HepG2 (cell line): ENCODE measurements around the gene GOT1. TPM values are rescaled to one million over a fixed set of nuclear protein-coding genes. Genes with fewer than 3 reads are reported as not detected.

Experiments used
- ARID2 ChIP-seq: sonication (generic); formaldehyde crosslinking; IDR thresholded peaks from 2 replicates; pipeline ENCODE4 v1.8.1; 2022; ENCODE audit warnings: mild to moderate bottlenecking, missing genetic modification reagents, borderline replicate concordance
- ASH2L ChIP-seq: fragments of 300-600, 200-600 bp; sonication (generic); IDR thresholded peaks from 2 replicates; pipeline ENCODE4 v1.7.0; 2017; ENCODE audit warnings: low read depth, mild to moderate bottlenecking, moderate library complexity, mixed read lengths, low read length; ENCODE audit not compliant: insufficient read length
- CREBL2 ChIP-seq: sonication (generic); formaldehyde crosslinking; IDR thresholded peaks from 2 replicates; pipeline ENCODE4 v1.8.1; 2023; ENCODE audit warnings: missing genetic modification reagents, mild to moderate bottlenecking, borderline replicate concordance
- DBP ChIP-seq: sonication (generic); formaldehyde crosslinking; IDR thresholded peaks from 2 replicates; pipeline ENCODE4 v1.4.0; 2020; ENCODE audit warnings: missing genetic modification reagents; ENCODE audit errors: not compliant biosample characterization
- FOXJ3 ChIP-seq: sonication (generic); formaldehyde crosslinking; IDR thresholded peaks from 2 replicates; pipeline ENCODE4 v1.4.0; 2020; ENCODE audit warnings: missing genetic modification reagents, mild to moderate bottlenecking, borderline replicate concordance
- FOXP1 ChIP-seq, 2 experiments: fragments of 450-650 bp in 1 of 2; IDR thresholded peaks; 2 replicates each; pipeline ENCODE4 v1.6.1; 2017 to 2018; ENCODE audit warnings: antibody characterized with exemption in 1 of 2
- KLF16 ChIP-seq, 2 experiments: sonication (generic) in 1 of 2; formaldehyde crosslinking in 1 of 2; IDR thresholded peaks; 2 replicates each; pipeline versions ENCODE4 v1.6.1 to v1.8.0; 2016 to 2023; ENCODE audit warnings: missing genetic modification reagents in 2 of 2, missing compliant biosample characterization in 1 of 2
- MBNL3 ChIP-seq: fragments of 250-450 bp; sonication (Bioruptor Pico); conservative IDR thresholded peaks from 2 replicates; pipeline ENCODE4 v1.8.0; 2022; ENCODE audit warnings: mild to moderate bottlenecking, inconsistent platforms
- MED13 ChIP-seq: sonication (generic); formaldehyde crosslinking; IDR thresholded peaks from 2 replicates; pipeline ENCODE4 v1.5.0; 2020; ENCODE audit warnings: missing genetic modification reagents
- MTERF4 ChIP-seq: sonication (generic); formaldehyde crosslinking; IDR thresholded peaks from 2 replicates; pipeline ENCODE4 v1.8.0; 2023; ENCODE audit warnings: mild to moderate bottlenecking, missing genetic modification reagents
- NR1H2 ChIP-seq: sonication (generic); formaldehyde crosslinking; IDR thresholded peaks from 2 replicates; pipeline ENCODE4 v1.8.1; 2022; ENCODE audit warnings: low read depth, missing genetic modification reagents, borderline replicate concordance
- NR2F1 ChIP-seq, 2 experiments: fragments of 450-650 bp in 1 of 2; formaldehyde crosslinking in 1 of 2; IDR thresholded peaks; 2 replicates each; pipeline versions ENCODE4 v1.5.0 to v1.6.1; 2016 to 2020; ENCODE audit warnings: mild to moderate bottlenecking in 1 of 2, missing compliant biosample characterization in 1 of 2, missing genetic modification reagents in 1 of 2, moderate library complexity in 1 of 2
- PHB2 ChIP-seq: fragments of 450-650 bp; IDR thresholded peaks from 2 replicates; pipeline ENCODE4 v1.6.1; 2018; ENCODE audit not compliant: partially characterized antibody
- SMAD1 ChIP-seq: sonication (generic); formaldehyde crosslinking; IDR thresholded peaks from 2 replicates; pipeline ENCODE4 v1.4.0; 2020; ENCODE audit warnings: missing genetic modification reagents, low read depth, mild to moderate bottlenecking, borderline replicate concordance
- SP4 ChIP-seq: sonication (generic); formaldehyde crosslinking; IDR thresholded peaks from 2 replicates; pipeline ENCODE4 v1.8.1; 2023; ENCODE audit warnings: mild to moderate bottlenecking, missing genetic modification reagents
- SRY ChIP-seq: sonication (generic); formaldehyde crosslinking; IDR thresholded peaks from 2 replicates; pipeline ENCODE4 v1.8.0; 2022; ENCODE audit warnings: mild to moderate bottlenecking, missing genetic modification reagents
- THRA ChIP-seq: sonication (generic); formaldehyde crosslinking; IDR thresholded peaks from 2 replicates; pipeline ENCODE4 v1.4.0; 2020; ENCODE audit warnings: missing genetic modification reagents, borderline replicate concordance
- ZKSCAN8 ChIP-seq: IDR thresholded peaks from 2 replicates; pipeline ENCODE4 v1.6.1; 2016; ENCODE audit warnings: borderline replicate concordance, missing genetic modification reagents, missing compliant biosample characterization
- ZNF138 ChIP-seq: sonication (generic); formaldehyde crosslinking; IDR thresholded peaks from 2 replicates; pipeline ENCODE4 v1.5.0; 2020; ENCODE audit warnings: mild to moderate bottlenecking, low read depth, missing genetic modification reagents
- ZNF143 ChIP-seq: sonication (generic); formaldehyde crosslinking; IDR thresholded peaks from 2 replicates; pipeline ENCODE4 v1.4.0; 2020; ENCODE audit warnings: missing genetic modification reagents
- ZNF274 ChIP-seq: sonication (generic); formaldehyde crosslinking; IDR thresholded peaks from 2 replicates; pipeline ENCODE4 v1.5.1; 2020; ENCODE audit warnings: mild to moderate bottlenecking, missing genetic modification reagents
- ZNF546 ChIP-seq: sonication (generic); formaldehyde crosslinking; conservative IDR thresholded peaks from 2 replicates; pipeline ENCODE4 v1.8.1; 2023; ENCODE audit warnings: mild to moderate bottlenecking, missing genetic modification reagents
- ZNF639 ChIP-seq: conservative IDR thresholded peaks from 2 replicates; pipeline ENCODE4 v1.6.1; 2018; ENCODE audit warnings: missing genetic modification reagents
- polyA plus RNA-seq, 8 experiments: library from polyadenylated mRNA; depleted of rRNA in 3 of 8; stranded (reverse) in 7 of 8; unstranded in 1 of 8; fragments of >200 nt; fragmentation: Illumina TruSeq in 4 of 8; extraction: Trizol in 4 of 8; gene quantifications; 2 replicates each; pipeline versions ENCODE4 v1.2.1 to v1.2.3, GENCODE V29; 2011 to 2016; ENCODE audit warnings: low read depth in 4 of 8, missing spikeins in 1 of 8, mixed read lengths in 1 of 8; ENCODE audit not compliant: insufficient read depth in 1 of 8
- total RNA-seq, 5 experiments: library from RNA; depleted of rRNA; stranded (reverse); fragments of >200 nt; fragmentation: Illumina TruSeq; extraction: Trizol; gene quantifications; 2 replicates each; pipeline ENCODE4 v1.2.3, GENCODE V29; 2016; ENCODE audit warnings: low read depth in 1 of 5
- TF ChIP-seq, protein P1 (sequence below): sonication (generic); formaldehyde crosslinking; IDR thresholded peaks from 2 replicates; pipeline ENCODE4 v1.8.0; 2022; ENCODE audit warnings: mild to moderate bottlenecking, missing genetic modification reagents, borderline replicate concordance

Gene GOT1
- total and polyA plus RNA-seq, 2 of the 13 experiments (the other 11 are each of a cell fraction or from before 2014, with no cell fraction given) = 81.2 to 102 TPM

- TF ChIP-seq FOXP1 (IDR thresholded peaks at IDR 0.05) (peak; percentile 74), FOXP1 (CRISPR knock-in tag; IDR thresholded peaks at IDR 0.05) (peak; percentile 95), ZNF274 (CRISPR knock-in tag) (no peak), ASH2L (no peak), DBP (CRISPR knock-in tag) (no peak), THRA (CRISPR knock-in tag) (peak; percentile 46; the same call in 1 of the 2 replicates), ZNF138 (CRISPR knock-in tag) (no peak), ZNF143 (no peak), PHB2 (no peak), MTERF4 (CRISPR knock-in tag) (no peak), ZNF546 (no peak), MED13 (CRISPR knock-in tag) (peak; percentile 72; the same call in 1 of the 2 replicates), ZNF639 (CRISPR knock-in tag) (no peak), SP4 (CRISPR knock-in tag) (no peak), NR1H2 (CRISPR knock-in tag) (no peak), MBNL3 (CRISPR knock-in tag) (no peak), ARID2 (CRISPR knock-in tag) (no peak), CREBL2 (CRISPR knock-in tag) (no peak), KLF16 (CRISPR knock-in tag; IDR thresholded peaks at IDR 0.05) (peak in 1 of 2 experiments; percentile 83; a peak in 2 of 4 replicates), SRY (CRISPR knock-in tag) (no peak), ZKSCAN8 (CRISPR knock-in tag) (no peak), NR2F1 (CRISPR knock-in tag; IDR thresholded peaks at IDR 0.05) (peak; percentile 63 to 66; a peak in 3 of 4 replicates), SMAD1 (CRISPR knock-in tag) (no peak), FOXJ3 (CRISPR knock-in tag) (peak; percentile 93)
- TF ChIP-seq, protein P1, sequence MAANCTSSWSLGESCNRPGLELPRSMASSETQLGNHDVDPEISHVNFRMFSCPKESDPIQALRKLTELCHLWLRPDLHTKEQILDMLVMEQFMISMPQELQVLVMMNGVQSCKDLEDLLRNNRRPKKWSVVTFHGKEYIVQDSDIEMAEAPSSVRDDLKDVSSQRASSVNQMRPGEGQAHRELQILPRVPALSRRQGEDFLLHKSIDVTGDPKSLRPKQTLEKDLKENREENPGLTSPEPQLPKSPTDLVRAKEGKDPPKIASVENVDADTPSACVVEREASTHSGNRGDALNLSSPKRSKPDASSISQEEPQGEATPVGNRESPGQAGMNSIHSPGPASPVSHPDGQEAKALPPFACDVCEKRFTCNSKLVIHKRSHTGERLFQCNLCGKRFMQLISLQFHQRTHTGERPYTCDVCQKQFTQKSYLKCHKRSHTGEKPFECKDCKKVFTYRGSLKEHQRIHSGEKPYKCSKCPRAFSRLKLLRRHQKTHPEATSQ (CRISPR knock-in tag) = peak; percentile 70
Measured at GRCh38 chr10:99421233-99421739, 9.1 kb downstream of the GOT1 start (continued).
